MM.1S (cell line): ENCODE measurements around the gene PPP2R2C.

ENCODE experiments used
- DNase-seq: peaks from one replicate; pipeline ENCODE4 v3.0.0-alpha.2; 2015
- H2AFZ ChIP-seq: fragments of 300-600 bp; sonication (generic); 2 replicates; pipeline ENCODE4 v1.6.0; 2016; ENCODE audit warnings: antibody characterized with exemption, low read length
- H3F3A ChIP-seq: fragments of 300-600 bp; sonication (generic); 2 replicates; pipeline ENCODE4 v1.6.1; 2016; ENCODE audit warnings: mild to moderate bottlenecking, antibody characterized with exemption, low read length, moderate library complexity, mixed read lengths; ENCODE audit not compliant: insufficient read depth
- H3K27ac ChIP-seq: fragments of 300-600 bp; sonication (generic); 2 replicates; pipeline ENCODE4 v1.5.1; 2016; ENCODE audit warnings: mild to moderate bottlenecking, low read length
- H3K27me3 ChIP-seq: fragments of 300-600 bp; sonication (generic); replicated peaks from 2 replicates; pipeline ENCODE4 v1.6.0; 2016; ENCODE audit warnings: low read length; ENCODE audit not compliant: insufficient read depth
- H3K36me3 ChIP-seq: fragments of 300-600 bp; sonication (generic); replicated peaks from 2 replicates; pipeline ENCODE4 v1.6.1; 2016; ENCODE audit warnings: mild to moderate bottlenecking, low read length, mixed read lengths; ENCODE audit not compliant: insufficient read depth
- H3K4me1 ChIP-seq: fragments of 300-600 bp; sonication (generic); 2 replicates; pipeline ENCODE4 v1.6.1; 2016; ENCODE audit warnings: low read length, mixed read lengths
- H3K4me2 ChIP-seq: fragments of 300-600 bp; sonication (generic); 2 replicates; pipeline ENCODE4 v1.6.0; 2016; ENCODE audit warnings: low read depth, low read length
- H3K4me3 ChIP-seq: fragments of 300-600 bp; sonication (generic); 2 replicates; pipeline ENCODE4 v1.5.1; 2016; ENCODE audit warnings: low read length, mixed read lengths
- H3K79me2 ChIP-seq: fragments of 300-600 bp; sonication (generic); 2 replicates; pipeline ENCODE4 v1.6.1; 2016; ENCODE audit warnings: mixed run types, low read length, mixed read lengths
- H3K9ac ChIP-seq: fragments of 300-600 bp; sonication (generic); 2 replicates; pipeline ENCODE4 v1.6.1; 2016; ENCODE audit warnings: low read length, mixed read lengths
- H3K9me2 ChIP-seq: fragments of 300-600 bp; sonication (generic); replicated peaks from 2 replicates; pipeline ENCODE4 v1.6.1; 2016; ENCODE audit warnings: mild to moderate bottlenecking, low read length, mixed read lengths; ENCODE audit not compliant: insufficient read depth
- H3K9me3 ChIP-seq: fragments of 300-600 bp; sonication (generic); replicated peaks from 2 replicates; pipeline ENCODE4 v1.6.1; 2016; ENCODE audit warnings: mild to moderate bottlenecking, low read length, mixed read lengths; ENCODE audit not compliant: insufficient read depth
- H4K20me1 ChIP-seq: fragments of 300-600 bp; sonication (generic); 2 replicates; pipeline ENCODE4 v1.6.1; 2016; ENCODE audit warnings: mild to moderate bottlenecking, low read length, moderate library complexity, mixed read lengths; ENCODE audit not compliant: insufficient read depth
- CTCF ChIP-seq: fragments of 300-600 bp; sonication (generic); IDR thresholded peaks from 2 replicates; pipeline ENCODE4 v1.5.1; 2016; ENCODE audit warnings: antibody characterized with exemption, low read length, mixed read lengths
- EZH2 ChIP-seq: fragments of 300-600 bp; sonication (generic); optimal IDR thresholded peaks from 2 replicates; pipeline ENCODE3; 2017; ENCODE audit warnings: low read depth, mild to moderate bottlenecking, antibody characterized with exemption, low read length, mixed read lengths
- EZH2phosphoT487 ChIP-seq: fragments of 300-600 bp; sonication (generic); IDR thresholded peaks from 2 replicates; pipeline ENCODE4 v1.6.1; 2018; ENCODE audit warnings: antibody characterized with exemption, low read length

PPP2R2C gene

GRCh38 chr4:6356076-6356560 lies 116.3 kb downstream of the PPP2R2C start:
- no peak overlapping the region for H2AFZ ChIP-seq
- H3K4me3 ChIP-seq = no peak overlapping the region
- no peaks in the 10 kb centered on the region for H3K79me2 ChIP-seq
- H3K9me3 ChIP-seq = no peaks in the 10 kb centered on the region
- no peaks in the 10 kb centered on the region for H3F3A ChIP-seq
- no peak overlapping the region for H3K4me2 ChIP-seq
- no peak for DNase-seq
- no peak overlapping the region for H3K9ac ChIP-seq
- no peak overlapping the region for H3K27ac ChIP-seq
- no peaks in the 10 kb centered on the region for H3K4me1 ChIP-seq
- no peaks in the 10 kb centered on the region for H3K36me3 ChIP-seq
- no peak for TF ChIP-seq EZH2
- no peak for TF ChIP-seq CTCF
- TF ChIP-seq EZH2phosphoT487 = no peak
- H3K27me3 ChIP-seq = peaks cover 55% of the 10 kb centered on the region
- no peaks in the 10 kb centered on the region for H3K9me2 ChIP-seq
- H4K20me1 ChIP-seq = no peaks in the 10 kb centered on the region

- Histone ChIP-seq H3K27ac (no peak overlapping the region), H2AFZ (no peak overlapping the region), H3K9ac (no peak overlapping the region), H3K36me3 (no peaks in the 10 kb centered on the region), H4K20me1 (no peaks in the 10 kb centered on the region), H3K27me3 (peaks cover 60% of the 10 kb centered on the region), H3K9me2 (no peaks in the 10 kb centered on the region), H3K4me3 (no peak overlapping the region), H3K79me2 (no peaks in the 10 kb centered on the region), H3F3A (no peaks in the 10 kb centered on the region), H3K4me1 (no peaks in the 10 kb centered on the region), H3K4me2 (no peak overlapping the region), H3K9me3 (no peaks in the 10 kb centered on the region)
- DNase-seq = no peak
- TF ChIP-seq CTCF (no peak), EZH2 (no peak), EZH2phosphoT487 (no peak)
Measured at GRCh38 chr4:6355052-6355451, 117.4 kb downstream of the PPP2R2C start.

GRCh38 chr4:6354626-6355025 lies 117.8 kb downstream of the PPP2R2C start:
- TF ChIP-seq EZH2phosphoT487 (no peak), EZH2 (no peak), CTCF (no peak)
- H3K9me2 ChIP-seq = no peaks in the 10 kb centered on the region
- H3K27ac ChIP-seq = no peak overlapping the region
- H2AFZ ChIP-seq = no peak overlapping the region
- H4K20me1 ChIP-seq = no peaks in the 10 kb centered on the region
- H3K27me3 ChIP-seq = peaks cover 65% of the 10 kb centered on the region
- H3K9ac ChIP-seq = no peak overlapping the region
- H3K4me1 ChIP-seq = no peaks in the 10 kb centered on the region
- no peaks in the 10 kb centered on the region for H3K9me3 ChIP-seq
- H3F3A ChIP-seq = no peaks in the 10 kb centered on the region
- DNase-seq = no peak
- no peaks in the 10 kb centered on the region for H3K36me3 ChIP-seq
- no peak overlapping the region for H3K4me3 ChIP-seq
- H3K4me2 ChIP-seq = no peak overlapping the region
- H3K79me2 ChIP-seq = no peaks in the 10 kb centered on the region
